PC-3 (cell line): ENCODE results near the gene BRIP1.

Experiments used
- EZH2 ChIP-seq: fragments of 300-600 bp; sonication (generic); IDR thresholded peaks from one replicate; pipeline ENCODE4 v1.6.1; 2017; ENCODE audit warnings: antibody characterized with exemption, mild to moderate bottlenecking, low read length; ENCODE audit not compliant: unreplicated experiment
- TF ChIP-seq, protein P1 (sequence below): fragments of 300-600 bp; sonication (generic); conservative IDR thresholded peaks from 2 replicates; pipeline ENCODE4 v1.5.1; 2017; ENCODE audit warnings: antibody characterized with exemption, low read depth, mild to moderate bottlenecking, low read length

DNA sequence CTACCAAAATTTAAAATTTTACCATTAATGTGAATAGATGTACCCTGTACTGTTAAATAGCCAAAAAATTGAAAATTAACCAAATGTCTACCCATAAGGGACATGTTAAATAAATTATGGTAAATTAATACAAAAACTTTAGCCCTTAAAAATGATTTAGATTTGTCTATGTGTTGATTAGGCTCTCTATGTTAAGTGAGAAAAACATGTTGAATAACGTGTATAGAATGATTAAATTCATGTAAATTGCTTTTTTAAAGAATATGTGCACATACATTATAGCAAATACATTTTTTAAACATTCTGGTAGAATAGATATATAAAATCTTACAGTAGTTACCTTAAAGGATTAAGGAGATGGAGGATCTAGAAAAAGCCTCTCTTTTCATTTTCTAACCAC, 59.5 kb downstream of the BRIP1 start:
- TF ChIP-seq, protein P1, sequence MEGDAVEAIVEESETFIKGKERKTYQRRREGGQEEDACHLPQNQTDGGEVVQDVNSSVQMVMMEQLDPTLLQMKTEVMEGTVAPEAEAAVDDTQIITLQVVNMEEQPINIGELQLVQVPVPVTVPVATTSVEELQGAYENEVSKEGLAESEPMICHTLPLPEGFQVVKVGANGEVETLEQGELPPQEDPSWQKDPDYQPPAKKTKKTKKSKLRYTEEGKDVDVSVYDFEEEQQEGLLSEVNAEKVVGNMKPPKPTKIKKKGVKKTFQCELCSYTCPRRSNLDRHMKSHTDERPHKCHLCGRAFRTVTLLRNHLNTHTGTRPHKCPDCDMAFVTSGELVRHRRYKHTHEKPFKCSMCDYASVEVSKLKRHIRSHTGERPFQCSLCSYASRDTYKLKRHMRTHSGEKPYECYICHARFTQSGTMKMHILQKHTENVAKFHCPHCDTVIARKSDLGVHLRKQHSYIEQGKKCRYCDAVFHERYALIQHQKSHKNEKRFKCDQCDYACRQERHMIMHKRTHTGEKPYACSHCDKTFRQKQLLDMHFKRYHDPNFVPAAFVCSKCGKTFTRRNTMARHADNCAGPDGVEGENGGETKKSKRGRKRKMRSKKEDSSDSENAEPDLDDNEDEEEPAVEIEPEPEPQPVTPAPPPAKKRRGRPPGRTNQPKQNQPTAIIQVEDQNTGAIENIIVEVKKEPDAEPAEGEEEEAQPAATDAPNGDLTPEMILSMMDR = no peak
- no peak for TF ChIP-seq EZH2
